Ishikawa (cell line): Measurements from ENCODE around the gene SLC12A7.

ENCODE experiments used
- CEBPB ChIP-seq: IDR thresholded peaks from 2 replicates; pipeline ENCODE4 v1.6.1; 2012
- CREB1 ChIP-seq: IDR thresholded peaks from 2 replicates; pipeline ENCODE4 v1.6.1; 2012; ENCODE audit warnings: low read depth
- EGR1 ChIP-seq: IDR thresholded peaks from 2 replicates; pipeline ENCODE4 v1.6.1; 2012
- EP300 ChIP-seq: IDR thresholded peaks from 2 replicates; pipeline ENCODE4 v1.6.1; 2012; ENCODE audit warnings: borderline replicate concordance
- FOXM1 ChIP-seq: IDR thresholded peaks from 2 replicates; pipeline ENCODE4 v1.6.1; 2012; ENCODE audit warnings: low read depth, borderline replicate concordance
- MAX ChIP-seq: IDR thresholded peaks from 2 replicates; pipeline ENCODE4 v1.6.1; 2012
- NFIC ChIP-seq: IDR thresholded peaks from 2 replicates; pipeline ENCODE4 v1.6.1; 2012
- RAD21 ChIP-seq: IDR thresholded peaks from 2 replicates; pipeline ENCODE4 v1.6.1; 2012; ENCODE audit warnings: low read depth
- TAF1 ChIP-seq: IDR thresholded peaks from 2 replicates; pipeline ENCODE4 v1.6.1; 2012; ENCODE audit warnings: low read depth, mild to moderate bottlenecking
- TCF12 ChIP-seq: IDR thresholded peaks from 2 replicates; pipeline ENCODE4 v1.6.1; 2012; ENCODE audit warnings: low read depth
- TEAD4 ChIP-seq: IDR thresholded peaks from 2 replicates; pipeline ENCODE4 v1.6.1; 2012
- YY1 ChIP-seq: IDR thresholded peaks from 2 replicates; pipeline ENCODE4 v1.6.1; 2012; ENCODE audit warnings: low read depth
- ZBTB7A ChIP-seq: IDR thresholded peaks from 2 replicates; pipeline ENCODE4 v1.6.1; 2012; ENCODE audit warnings: low read depth
- TF ChIP-seq, protein P1 (sequence below): IDR thresholded peaks from 2 replicates; pipeline ENCODE4 v1.6.1; 2012; ENCODE audit warnings: low read depth, mild to moderate bottlenecking
- TF ChIP-seq, protein P2 (sequence below): IDR thresholded peaks from 2 replicates; pipeline ENCODE4 v1.6.1; 2012

The SLC12A7 gene

DNA sequence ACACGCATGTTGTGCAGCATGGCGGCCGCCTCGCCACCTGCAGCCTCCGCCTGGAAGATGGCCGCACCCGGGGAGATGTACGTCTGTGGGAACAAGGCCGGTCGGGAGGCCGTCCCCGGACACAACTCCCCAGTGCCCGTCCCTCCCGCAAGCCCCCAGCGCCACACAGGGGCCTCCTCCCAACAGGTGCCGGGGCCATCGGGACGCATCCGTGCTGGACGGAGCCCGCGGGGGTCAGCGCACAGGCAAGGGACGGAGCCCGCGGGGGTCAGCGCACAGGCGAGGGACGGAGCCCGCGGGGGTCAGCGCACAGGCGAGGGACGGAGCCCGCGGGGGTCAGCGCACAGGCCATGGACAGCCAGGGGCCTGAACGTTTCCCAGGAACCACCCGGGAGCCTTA lies 26.5 kb downstream of the SLC12A7 start:
- TF ChIP-seq EGR1 (no peak), FOXM1 (no peak)

DNA sequence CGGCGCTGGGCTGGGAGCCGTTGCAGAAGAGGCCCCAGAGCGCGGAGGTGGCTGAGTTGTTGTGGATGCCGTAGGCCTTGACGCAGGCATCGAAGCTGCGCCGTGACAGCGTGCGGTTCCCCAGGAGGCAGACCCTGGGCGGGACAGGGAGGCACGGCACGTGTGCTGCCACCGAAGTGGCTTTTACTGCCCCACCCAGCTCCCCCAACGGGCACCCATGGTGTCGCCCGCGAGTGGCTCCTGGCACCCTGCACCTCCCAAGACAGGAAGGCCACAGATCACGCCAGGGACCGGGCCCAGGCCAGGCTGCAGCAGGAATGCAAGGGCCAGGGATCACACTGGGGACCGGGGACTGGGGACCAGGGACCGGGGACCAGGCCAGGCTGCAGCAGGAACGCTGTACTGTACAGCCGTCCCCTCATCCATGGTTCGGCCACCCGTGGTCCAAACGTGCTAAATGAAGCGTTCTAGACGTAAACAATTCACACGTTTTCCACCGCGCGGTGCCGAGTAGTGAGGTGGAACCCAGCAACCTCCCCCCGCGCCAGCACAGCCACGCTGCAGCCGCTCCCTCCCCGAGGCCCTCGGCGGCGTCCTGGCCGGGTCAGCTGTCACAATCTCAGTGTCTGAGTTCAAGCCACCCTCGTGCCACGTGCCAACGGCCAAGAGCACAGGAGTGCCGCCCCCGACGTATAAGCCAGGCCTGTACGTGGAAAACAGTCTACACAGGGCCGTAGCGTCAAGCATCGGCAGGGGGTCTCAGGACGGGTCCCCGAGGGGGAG lies 27.8 kb downstream of the SLC12A7 start:
- TF ChIP-seq, protein P1, sequence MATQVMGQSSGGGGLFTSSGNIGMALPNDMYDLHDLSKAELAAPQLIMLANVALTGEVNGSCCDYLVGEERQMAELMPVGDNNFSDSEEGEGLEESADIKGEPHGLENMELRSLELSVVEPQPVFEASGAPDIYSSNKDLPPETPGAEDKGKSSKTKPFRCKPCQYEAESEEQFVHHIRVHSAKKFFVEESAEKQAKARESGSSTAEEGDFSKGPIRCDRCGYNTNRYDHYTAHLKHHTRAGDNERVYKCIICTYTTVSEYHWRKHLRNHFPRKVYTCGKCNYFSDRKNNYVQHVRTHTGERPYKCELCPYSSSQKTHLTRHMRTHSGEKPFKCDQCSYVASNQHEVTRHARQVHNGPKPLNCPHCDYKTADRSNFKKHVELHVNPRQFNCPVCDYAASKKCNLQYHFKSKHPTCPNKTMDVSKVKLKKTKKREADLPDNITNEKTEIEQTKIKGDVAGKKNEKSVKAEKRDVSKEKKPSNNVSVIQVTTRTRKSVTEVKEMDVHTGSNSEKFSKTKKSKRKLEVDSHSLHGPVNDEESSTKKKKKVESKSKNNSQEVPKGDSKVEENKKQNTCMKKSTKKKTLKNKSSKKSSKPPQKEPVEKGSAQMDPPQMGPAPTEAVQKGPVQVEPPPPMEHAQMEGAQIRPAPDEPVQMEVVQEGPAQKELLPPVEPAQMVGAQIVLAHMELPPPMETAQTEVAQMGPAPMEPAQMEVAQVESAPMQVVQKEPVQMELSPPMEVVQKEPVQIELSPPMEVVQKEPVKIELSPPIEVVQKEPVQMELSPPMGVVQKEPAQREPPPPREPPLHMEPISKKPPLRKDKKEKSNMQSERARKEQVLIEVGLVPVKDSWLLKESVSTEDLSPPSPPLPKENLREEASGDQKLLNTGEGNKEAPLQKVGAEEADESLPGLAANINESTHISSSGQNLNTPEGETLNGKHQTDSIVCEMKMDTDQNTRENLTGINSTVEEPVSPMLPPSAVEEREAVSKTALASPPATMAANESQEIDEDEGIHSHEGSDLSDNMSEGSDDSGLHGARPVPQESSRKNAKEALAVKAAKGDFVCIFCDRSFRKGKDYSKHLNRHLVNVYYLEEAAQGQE: no peak
- TF ChIP-seq TEAD4 (no peak), YY1 (no peak), RAD21 (no peak)

- TF ChIP-seq CREB1 (no peak), YY1 (no peak), ZBTB7A (no peak), MAX (no peak)
Observed at GRCh38 chr5:1081519-1081918, 30.3 kb downstream of the SLC12A7 start.

- TF ChIP-seq TCF12 (no peak), TAF1 (no peak), ZBTB7A (no peak), NFIC (no peak), CREB1 (no peak), MAX (no peak), EP300 (no peak), CEBPB (no peak)
- TF ChIP-seq, protein P2, sequence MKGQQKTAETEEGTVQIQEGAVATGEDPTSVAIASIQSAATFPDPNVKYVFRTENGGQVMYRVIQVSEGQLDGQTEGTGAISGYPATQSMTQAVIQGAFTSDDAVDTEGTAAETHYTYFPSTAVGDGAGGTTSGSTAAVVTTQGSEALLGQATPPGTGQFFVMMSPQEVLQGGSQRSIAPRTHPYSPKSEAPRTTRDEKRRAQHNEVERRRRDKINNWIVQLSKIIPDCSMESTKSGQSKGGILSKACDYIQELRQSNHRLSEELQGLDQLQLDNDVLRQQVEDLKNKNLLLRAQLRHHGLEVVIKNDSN: no peak
- TF ChIP-seq, protein P1: no peak
Observed at GRCh38 chr5:1080432-1080831, 31.4 kb downstream of the SLC12A7 start.

DNA sequence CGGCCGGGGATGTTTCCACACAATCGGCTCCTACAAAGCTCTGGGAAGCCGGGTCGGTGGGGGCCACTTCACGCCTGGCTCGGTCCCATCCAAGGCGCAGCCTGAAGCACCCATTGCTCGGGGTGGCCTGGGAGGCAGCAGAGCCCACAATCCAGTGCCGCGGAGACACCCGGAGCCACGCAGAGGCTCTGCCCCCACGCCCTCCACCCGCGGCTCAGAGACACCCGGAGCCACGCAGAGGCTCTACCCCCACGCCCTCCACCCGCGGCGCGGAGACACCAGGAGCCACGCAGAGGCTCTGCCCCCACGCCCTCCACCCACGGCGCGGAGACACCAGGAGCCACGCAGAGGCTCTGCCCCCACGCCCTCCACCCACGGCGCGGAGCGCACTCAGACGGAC lies 31.9 kb downstream of the SLC12A7 start:
- TF ChIP-seq TCF12: no peak

DNA sequence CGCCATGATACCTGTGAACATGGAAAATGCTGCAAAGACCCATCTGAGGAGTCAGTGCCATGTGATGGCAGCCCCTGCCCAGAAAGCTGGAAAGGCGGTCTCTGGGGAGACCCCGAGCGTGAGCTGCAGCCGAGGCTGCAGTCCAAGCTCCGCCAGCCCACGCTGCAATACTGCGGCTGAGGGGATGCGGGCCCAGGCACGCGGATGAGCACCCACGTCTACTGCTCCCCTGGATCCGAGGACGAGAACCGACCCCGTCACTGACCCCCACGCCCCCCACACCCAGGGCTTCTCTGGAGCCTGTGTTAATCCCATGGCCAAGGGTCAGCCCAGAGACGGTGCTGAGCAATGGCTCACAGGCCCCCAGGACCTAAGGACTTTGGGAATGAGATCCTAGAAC lies 32.4 kb downstream of the SLC12A7 start:
- TF ChIP-seq ZBTB7A (no peak), TCF12 (no peak), NFIC (no peak), MAX (no peak), TEAD4 (no peak), EGR1 (no peak), CEBPB (no peak)
- TF ChIP-seq, protein P2: no peak

- TF ChIP-seq, protein P2: no peak
- no peak for TF ChIP-seq CREB1
- no peak for TF ChIP-seq TEAD4
- TF ChIP-seq, protein P1: no peak
- TF ChIP-seq YY1: no peak
- no peak for TF ChIP-seq MAX
- no peak for TF ChIP-seq TCF12
- no peak for TF ChIP-seq FOXM1
- no peak for TF ChIP-seq CEBPB
- no peak for TF ChIP-seq EP300
- TF ChIP-seq NFIC: no peak
- TF ChIP-seq EGR1: no peak
- TF ChIP-seq TAF1: no peak
- no peak for TF ChIP-seq ZBTB7A
- TF ChIP-seq RAD21: no peak
Observed at GRCh38 chr5:1078851-1079250, 33.0 kb downstream of the SLC12A7 start.
